HG03439 (cell line): Measurements from ENCODE around the gene PKD1.
"Not testable (repeated sequence)": the region's sequence is repeated elsewhere in the genome, so short reads cannot be mapped to it uniquely, and the experiment has no call there.

Experiments
- ATAC-seq: cut with Tn5 transposase; IDR thresholded peaks from one replicate; pipeline ENCODE4 v1.9.1; 2021; ENCODE audit warnings: mild to moderate bottlenecking, moderate library complexity; ENCODE audit not compliant: unreplicated experiment

PKD1 gene

GRCh38 chr16:2152695-2153506 is 17.2 kb upstream of the PKD1 start:
- ATAC-seq = no peak

- no peak for ATAC-seq
These were observed 15.7 kb upstream of the PKD1 start for GRCh38 chr16:2151188-2152091.

- ATAC-seq = no peak
These were observed 14.9 kb upstream of the PKD1 start for GRCh38 chr16:2150418-2151187.

GRCh38 chr16:2149630-2150417 is 14.1 kb upstream of the PKD1 start:
- no peak for ATAC-seq

- ATAC-seq = no peak
These were observed 13.3 kb upstream of the PKD1 start for GRCh38 chr16:2148714-2149629.

- no peak for ATAC-seq
These were observed 12.4 kb upstream of the PKD1 start, which contains the start of gene RAB26 for GRCh38 chr16:2147981-2148671. Gene RAB26, plus strand, starts transcription at chr16:2148625. Its CDS starts 159 bp downstream, at chr16:2148784.

GRCh38 chr16:2147378-2147777 is 11.7 kb upstream of the PKD1 start:
- no peak for ATAC-seq

- no peak for ATAC-seq
These were observed 10.1 kb upstream of the PKD1 start for GRCh38 chr16:2145843-2146242.

GRCh38 chr16:2143878-2144485 is 8.3 kb upstream of the PKD1 start:
- ATAC-seq = no peak

- no peak for ATAC-seq
These were observed 7.5 kb upstream of the PKD1 start for GRCh38 chr16:2142942-2143877.

GRCh38 chr16:2135071-2135470 is 627 bp downstream of the PKD1 start:
- not testable (repeated sequence) for ATAC-seq

- not testable (repeated sequence) for ATAC-seq
These were observed 1.9 kb downstream of the PKD1 start for GRCh38 chr16:2133797-2134196.

GRCh38 chr16:2129890-2130447 is 5.7 kb downstream of the PKD1 start:
- not testable (repeated sequence) for ATAC-seq

- ATAC-seq = not testable (repeated sequence)
These were observed 6.4 kb downstream of the PKD1 start for GRCh38 chr16:2129251-2129650.

GRCh38 chr16:2127630-2128280 is 7.9 kb downstream of the PKD1 start:
- not testable (repeated sequence) for ATAC-seq

- not testable (repeated sequence) for ATAC-seq
These were observed 8.7 kb downstream of the PKD1 start for GRCh38 chr16:2126928-2127556.
